ENCODE data around the gene SCAF8. TPM values are rescaled to one million over a fixed set of nuclear protein-coding genes. Genes with fewer than 3 reads are reported as not detected.
A peak's percentile ranks its signal among the peaks of the same experiment; 100 is the strongest.

The SCAF8 gene
- total RNA-seq, 1 donor, result 40.5 TPM

DNA sequence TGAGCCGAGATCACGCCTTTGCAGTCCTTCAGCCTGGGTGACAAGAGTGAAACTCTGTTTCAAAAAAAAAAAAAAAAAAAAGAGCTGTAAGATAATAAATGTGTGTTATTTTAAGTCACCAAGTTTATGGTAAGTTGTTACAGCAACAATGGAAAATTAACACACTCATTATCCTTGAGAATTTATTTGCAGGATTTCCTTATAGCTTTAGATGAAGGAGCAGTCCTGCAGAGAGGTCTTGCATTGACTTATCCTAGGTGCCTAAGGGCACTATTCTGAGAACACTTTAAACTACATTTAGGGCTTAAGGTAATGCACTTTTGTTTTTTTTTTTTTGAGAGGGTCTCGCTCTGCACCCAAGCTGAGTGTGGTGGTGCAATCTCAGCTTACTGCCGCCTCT lies 13.8 kb upstream of the SCAF8 start:
- TF ChIP-seq, protein P1, sequence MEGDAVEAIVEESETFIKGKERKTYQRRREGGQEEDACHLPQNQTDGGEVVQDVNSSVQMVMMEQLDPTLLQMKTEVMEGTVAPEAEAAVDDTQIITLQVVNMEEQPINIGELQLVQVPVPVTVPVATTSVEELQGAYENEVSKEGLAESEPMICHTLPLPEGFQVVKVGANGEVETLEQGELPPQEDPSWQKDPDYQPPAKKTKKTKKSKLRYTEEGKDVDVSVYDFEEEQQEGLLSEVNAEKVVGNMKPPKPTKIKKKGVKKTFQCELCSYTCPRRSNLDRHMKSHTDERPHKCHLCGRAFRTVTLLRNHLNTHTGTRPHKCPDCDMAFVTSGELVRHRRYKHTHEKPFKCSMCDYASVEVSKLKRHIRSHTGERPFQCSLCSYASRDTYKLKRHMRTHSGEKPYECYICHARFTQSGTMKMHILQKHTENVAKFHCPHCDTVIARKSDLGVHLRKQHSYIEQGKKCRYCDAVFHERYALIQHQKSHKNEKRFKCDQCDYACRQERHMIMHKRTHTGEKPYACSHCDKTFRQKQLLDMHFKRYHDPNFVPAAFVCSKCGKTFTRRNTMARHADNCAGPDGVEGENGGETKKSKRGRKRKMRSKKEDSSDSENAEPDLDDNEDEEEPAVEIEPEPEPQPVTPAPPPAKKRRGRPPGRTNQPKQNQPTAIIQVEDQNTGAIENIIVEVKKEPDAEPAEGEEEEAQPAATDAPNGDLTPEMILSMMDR (IDR thresholded peaks at IDR 0.05; ENCODE audit: extremely low read depth, low read depth, low read length), result no peak
- peaks cover 3% of the 10 kb centered on the region for H3K9me3 ChIP-seq (ENCODE audit: low read depth, low read length)
- H3K4me2 ChIP-seq (ENCODE audit: insufficient read depth, low read length), result no peak overlapping the region
- no peak overlapping the region for H3K4me3 ChIP-seq (ENCODE audit: insufficient read depth, low read length)
- peaks cover 5% of the 10 kb centered on the region for H3K4me1 ChIP-seq (ENCODE audit: insufficient read depth, low read length)
- no peaks in the 10 kb centered on the region for H3K27me3 ChIP-seq (ENCODE audit: insufficient read depth, low read length)
- H3K36me3 ChIP-seq (ENCODE audit: insufficient read depth, low read length), result no peaks in the 10 kb centered on the region
- H4K20me1 ChIP-seq (ENCODE audit: insufficient read depth, low read length), result no peaks in the 10 kb centered on the region
- H3K27ac ChIP-seq (ENCODE audit: low read depth, low read length), result no peak overlapping the region
- H2AFZ ChIP-seq (ENCODE audit: low read length), result no peak overlapping the region
- DNase-seq (ENCODE audit: insufficient read length, low spot score, missing footprints), result no peak
- no peaks in the 10 kb centered on the region for H3K79me2 ChIP-seq (ENCODE audit: insufficient read depth, low read length)

DNA sequence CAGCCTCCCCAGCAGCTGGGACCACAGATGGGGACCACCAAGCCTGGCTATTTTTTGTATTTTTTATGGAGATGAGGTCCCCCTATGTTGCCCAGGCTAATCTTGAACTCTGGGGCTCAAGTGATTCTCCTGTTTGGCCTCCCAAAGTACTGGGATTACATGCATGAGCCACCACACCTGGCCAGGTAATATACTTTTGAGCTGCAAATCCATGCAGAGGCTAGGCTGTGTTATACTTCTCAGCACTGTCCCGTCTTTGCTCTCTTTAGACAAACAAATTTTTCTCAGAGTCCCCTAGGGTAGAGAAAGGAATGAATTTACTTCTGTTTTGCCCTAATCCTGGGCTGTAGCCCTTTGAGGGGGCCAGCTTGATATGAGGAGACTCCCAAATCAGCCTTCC lies 13.4 kb upstream of the SCAF8 start:
- no peak overlapping the region for H2AFZ ChIP-seq (ENCODE audit: low read length)
- H3K36me3 ChIP-seq (ENCODE audit: insufficient read depth, low read length), result no peaks in the 10 kb centered on the region
- H3K9me3 ChIP-seq (ENCODE audit: low read depth, low read length), result peaks cover 3% of the 10 kb centered on the region
- no peak overlapping the region for H3K4me2 ChIP-seq (ENCODE audit: insufficient read depth, low read length)
- H3K27me3 ChIP-seq (ENCODE audit: insufficient read depth, low read length), result no peaks in the 10 kb centered on the region
- no peak overlapping the region for H3K4me3 ChIP-seq (ENCODE audit: insufficient read depth, low read length)
- H3K27ac ChIP-seq (ENCODE audit: low read depth, low read length), result no peak overlapping the region
- TF ChIP-seq, protein P1 (IDR thresholded peaks at IDR 0.05; ENCODE audit: extremely low read depth, low read depth, low read length), result no peak
- peaks cover 5% of the 10 kb centered on the region for H3K4me1 ChIP-seq (ENCODE audit: insufficient read depth, low read length)
- no peaks in the 10 kb centered on the region for H4K20me1 ChIP-seq (ENCODE audit: insufficient read depth, low read length)
- no peaks in the 10 kb centered on the region for H3K79me2 ChIP-seq (ENCODE audit: insufficient read depth, low read length)
- DNase-seq (ENCODE audit: insufficient read length, low spot score, missing footprints), result no peak

DNA sequence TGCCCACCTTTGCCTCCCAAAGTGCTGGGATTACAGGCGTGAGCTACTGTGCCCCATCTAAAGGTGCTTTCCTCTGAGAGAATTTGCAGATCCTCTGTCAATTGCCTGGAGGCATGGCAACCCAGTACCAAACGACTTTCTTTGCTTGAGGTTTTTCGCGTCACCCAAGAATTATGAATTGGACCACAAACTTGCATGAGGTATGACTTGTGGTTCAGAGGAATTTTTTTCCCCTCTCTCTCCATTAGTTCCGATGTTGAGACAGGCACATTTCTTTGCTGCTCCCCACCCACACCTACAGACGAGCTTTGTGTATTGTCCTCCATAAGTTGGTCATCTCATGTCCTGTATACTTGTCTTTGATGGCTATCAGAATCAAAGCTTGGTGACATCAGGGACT lies 11.8 kb upstream of the SCAF8 start:
- no peaks in the 10 kb centered on the region for H3K79me2 ChIP-seq (ENCODE audit: insufficient read depth, low read length)
- H3K4me1 ChIP-seq (ENCODE audit: insufficient read depth, low read length), result peaks cover 5% of the 10 kb centered on the region
- DNase-seq (ENCODE audit: insufficient read length, low spot score, missing footprints), result peak; percentile 81
- peak overlapping the region; percentile 56 for H3K4me2 ChIP-seq (ENCODE audit: insufficient read depth, low read length)
- no peak overlapping the region for H3K4me3 ChIP-seq (ENCODE audit: insufficient read depth, low read length)
- peak overlapping the region; percentile 23 for H2AFZ ChIP-seq (ENCODE audit: low read length)
- peaks cover 3% of the 10 kb centered on the region for H3K9me3 ChIP-seq (ENCODE audit: low read depth, low read length)
- TF ChIP-seq, protein P1 (IDR thresholded peaks at IDR 0.05; ENCODE audit: extremely low read depth, low read depth, low read length), result no peak
- H3K36me3 ChIP-seq (ENCODE audit: insufficient read depth, low read length), result no peaks in the 10 kb centered on the region
- H3K27me3 ChIP-seq (ENCODE audit: insufficient read depth, low read length), result no peaks in the 10 kb centered on the region
- H4K20me1 ChIP-seq (ENCODE audit: insufficient read depth, low read length), result no peaks in the 10 kb centered on the region
- no peak overlapping the region for H3K27ac ChIP-seq (ENCODE audit: low read depth, low read length)

DNA sequence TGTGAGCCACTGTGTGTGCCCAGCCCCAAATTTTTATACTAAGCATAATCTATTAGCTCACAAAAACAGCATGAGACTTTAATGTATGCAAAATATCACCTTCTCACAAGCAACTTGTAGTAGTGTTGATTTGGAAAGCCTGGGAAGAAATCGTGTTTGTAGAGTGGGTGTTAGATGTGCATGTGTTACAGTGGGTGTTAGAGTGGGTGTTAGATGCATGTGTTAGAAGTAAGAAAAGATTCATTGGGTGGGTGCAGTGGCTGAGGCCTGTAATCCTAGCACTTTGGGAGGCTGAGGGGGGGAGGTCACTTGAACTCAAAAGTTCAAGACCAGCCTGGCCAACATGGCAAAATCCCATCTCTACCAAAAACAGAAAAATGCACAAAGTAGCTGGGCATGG lies 6.3 kb upstream of the SCAF8 start:
- no peak for DNase-seq (ENCODE audit: insufficient read length, low spot score, missing footprints)
- TF ChIP-seq, protein P1 (IDR thresholded peaks at IDR 0.05; ENCODE audit: extremely low read depth, low read depth, low read length), result no peak
- no peak overlapping the region for H3K4me3 ChIP-seq (ENCODE audit: insufficient read depth, low read length)

More for the DNA sequence above, 6.3 kb upstream of the SCAF8 start:
- H3K27me3 ChIP-seq (ENCODE audit: insufficient read depth, low read length), result no peaks in the 10 kb centered on the region
- no peaks in the 10 kb centered on the region for H4K20me1 ChIP-seq (ENCODE audit: insufficient read depth, low read length)
- no peaks in the 10 kb centered on the region for H3K36me3 ChIP-seq (ENCODE audit: insufficient read depth, low read length)
- H2AFZ ChIP-seq (ENCODE audit: low read length), result no peak overlapping the region
- peaks cover under 1% of the 10 kb centered on the region for H3K4me1 ChIP-seq (ENCODE audit: insufficient read depth, low read length)
- no peak overlapping the region for H3K27ac ChIP-seq (ENCODE audit: low read depth, low read length)
- H3K4me2 ChIP-seq (ENCODE audit: insufficient read depth, low read length), result no peak overlapping the region
- H3K9me3 ChIP-seq (ENCODE audit: low read depth, low read length), result no peaks in the 10 kb centered on the region
- H3K79me2 ChIP-seq (ENCODE audit: insufficient read depth, low read length), result no peaks in the 10 kb centered on the region
